Measurements from ENCODE around the gene RECK.

RECK gene

DNA sequence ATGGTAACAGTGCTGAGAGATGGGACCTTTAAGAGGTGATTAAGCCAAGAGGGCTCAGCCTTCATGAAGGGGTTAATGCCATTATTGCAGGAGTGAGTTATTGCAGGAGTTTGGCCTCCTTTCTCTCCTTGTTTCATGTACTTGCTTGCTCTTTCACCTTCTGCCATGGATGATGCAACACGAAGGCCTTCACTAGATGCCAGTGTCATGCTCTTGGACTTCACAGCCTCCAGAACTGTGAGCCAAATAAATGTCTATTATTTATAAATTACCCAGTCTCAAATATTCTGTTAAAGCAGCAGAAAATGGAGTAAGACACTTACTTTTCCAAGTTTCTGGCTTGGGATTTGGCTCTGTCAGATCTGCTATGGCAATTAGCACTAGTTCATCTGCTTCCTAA is 38.4 kb upstream of the RECK start:
- TF ChIP-seq FOXP2 (optimal IDR thresholded peaks at IDR 0.05; ENCODE audit: borderline replicate concordance, extremely low read depth, extremely low read length, insufficient read depth) = no peak
- no peak for TF ChIP-seq SIN3A (IDR thresholded peaks at IDR 0.05; ENCODE audit: borderline replicate concordance, insufficient read depth, low read length)
- no peak for TF ChIP-seq POLR2AphosphoS5 (IDR thresholded peaks at IDR 0.05; ENCODE audit: low read depth, low read length)
- TF ChIP-seq REST (IDR thresholded peaks at IDR 0.05; ENCODE audit: insufficient read depth in 1 of 2, low read depth in 2 of 2, low read length in 2 of 2) = no peak
- no peak for TF ChIP-seq TAF1 (IDR thresholded peaks at IDR 0.05; ENCODE audit: borderline replicate concordance, insufficient read depth, low read length)

DNA sequence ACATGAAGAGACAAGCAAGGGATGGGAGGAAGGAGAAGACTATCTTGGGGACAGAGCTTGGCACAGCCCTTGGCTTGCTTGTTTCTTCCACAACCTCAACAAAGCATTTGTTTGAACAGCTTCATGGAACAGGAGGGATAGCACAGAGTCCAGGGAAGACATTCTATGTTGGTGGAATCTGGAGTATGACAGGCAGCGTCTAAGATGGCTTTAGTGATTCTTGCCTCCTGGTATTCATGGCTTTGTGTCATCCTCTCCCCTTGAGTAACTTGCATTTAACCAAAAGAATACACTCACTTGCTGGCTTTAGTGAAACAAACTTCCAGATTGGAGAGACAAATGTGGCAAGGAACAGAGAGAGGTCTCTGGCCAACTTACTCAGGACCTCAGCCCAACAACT is 30.8 kb upstream of the RECK start:
- no peak for TF ChIP-seq FOXP2 (optimal IDR thresholded peaks at IDR 0.05; ENCODE audit: borderline replicate concordance, extremely low read depth, extremely low read length, insufficient read depth)
- TF ChIP-seq POLR2AphosphoS5 (IDR thresholded peaks at IDR 0.05; ENCODE audit: low read depth, low read length) = no peak
- TF ChIP-seq TAF1 (IDR thresholded peaks at IDR 0.05; ENCODE audit: borderline replicate concordance, insufficient read depth, low read length) = no peak
- no peak for TF ChIP-seq REST (IDR thresholded peaks at IDR 0.05; ENCODE audit: insufficient read depth in 1 of 2, low read depth in 2 of 2, low read length in 2 of 2)
- TF ChIP-seq SIN3A (IDR thresholded peaks at IDR 0.05; ENCODE audit: borderline replicate concordance, insufficient read depth, low read length) = no peak

DNA sequence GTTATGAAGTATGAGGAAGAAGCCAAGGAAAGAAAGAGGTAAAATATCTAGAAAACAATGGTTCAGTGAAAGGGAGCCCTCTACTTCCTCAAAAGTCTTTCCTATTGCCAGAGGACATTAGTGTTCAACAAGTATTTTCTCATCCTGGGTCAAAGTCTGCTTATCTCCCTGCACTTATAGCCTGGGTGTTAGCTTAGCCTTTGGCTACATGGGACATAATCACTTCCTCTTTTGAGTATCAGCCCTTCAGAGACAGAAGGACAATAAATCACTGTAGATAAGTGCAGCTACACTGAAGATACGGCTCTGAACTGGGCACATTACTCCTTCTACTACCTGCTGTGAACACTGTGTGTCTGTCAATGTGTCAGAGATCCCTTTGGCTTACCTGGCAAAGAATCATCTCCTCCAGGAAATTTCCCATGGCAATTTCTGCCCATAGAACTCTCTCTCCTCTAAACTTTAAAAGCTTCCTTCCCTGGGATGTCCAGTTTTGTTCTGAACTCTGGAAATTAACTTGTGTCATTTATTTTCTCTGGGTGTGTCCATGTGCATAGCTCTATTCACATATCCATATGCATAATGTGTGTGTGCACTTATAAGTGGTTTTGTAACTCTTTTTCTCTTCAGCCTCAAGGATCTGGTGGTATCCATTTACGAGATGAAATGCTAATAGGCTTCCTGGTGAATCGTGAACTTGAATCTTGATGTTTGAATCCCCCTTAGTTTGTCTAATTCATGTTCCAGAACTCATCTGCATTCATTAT is 30.0 kb upstream of the RECK start:
- TF ChIP-seq SIN3A (IDR thresholded peaks at IDR 0.05; ENCODE audit: borderline replicate concordance, insufficient read depth, low read length) = no peak
- no peak for TF ChIP-seq POLR2AphosphoS5 (IDR thresholded peaks at IDR 0.05; ENCODE audit: low read depth, low read length)
- no peak for TF ChIP-seq TAF1 (IDR thresholded peaks at IDR 0.05; ENCODE audit: borderline replicate concordance, insufficient read depth, low read length)
- no peak for TF ChIP-seq FOXP2 (optimal IDR thresholded peaks at IDR 0.05; ENCODE audit: borderline replicate concordance, extremely low read depth, extremely low read length, insufficient read depth)
- TF ChIP-seq REST (IDR thresholded peaks at IDR 0.05; ENCODE audit: insufficient read depth in 1 of 2, low read depth in 2 of 2, low read length in 2 of 2) = no peak

GRCh38 chr9:36007316-36007708 is 29.4 kb upstream of the RECK start:
- TF ChIP-seq POLR2AphosphoS5 (IDR thresholded peaks at IDR 0.05; ENCODE audit: low read depth, low read length) (no peak), REST (IDR thresholded peaks at IDR 0.05; ENCODE audit: insufficient read depth in 1 of 2, low read depth in 2 of 2, low read length in 2 of 2) (no peak), TAF1 (IDR thresholded peaks at IDR 0.05; ENCODE audit: borderline replicate concordance, insufficient read depth, low read length) (no peak), FOXP2 (optimal IDR thresholded peaks at IDR 0.05; ENCODE audit: borderline replicate concordance, extremely low read depth, extremely low read length, insufficient read depth) (no peak)

All from PFSK-1 (cell line).